ENCODE data around the gene EZR.
"Not testable (repeated sequence)": the region's sequence is repeated elsewhere in the genome, so short reads cannot be mapped to it uniquely, and the experiment has no call there.

EZR gene

DNA sequence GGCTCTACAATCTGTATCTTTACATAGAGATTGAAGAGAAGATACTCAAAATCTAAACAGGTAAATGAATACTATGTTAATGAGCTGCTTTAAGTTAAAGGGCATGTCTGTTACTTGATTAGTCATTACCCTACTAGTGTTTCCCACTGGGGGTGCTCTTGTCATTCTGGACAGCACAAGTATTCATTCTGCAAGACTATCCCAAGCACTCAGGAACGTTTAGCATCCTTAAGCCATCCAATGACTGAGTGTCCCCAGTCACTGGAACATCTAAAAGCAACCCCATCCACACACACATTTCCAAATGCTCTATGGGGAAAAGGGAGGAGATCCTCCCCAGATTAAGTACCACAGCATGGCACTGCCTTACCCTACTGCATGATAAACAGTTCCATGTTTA is 25.7 kb downstream of the EZR start:
- DNase-seq, result no peak

DNA sequence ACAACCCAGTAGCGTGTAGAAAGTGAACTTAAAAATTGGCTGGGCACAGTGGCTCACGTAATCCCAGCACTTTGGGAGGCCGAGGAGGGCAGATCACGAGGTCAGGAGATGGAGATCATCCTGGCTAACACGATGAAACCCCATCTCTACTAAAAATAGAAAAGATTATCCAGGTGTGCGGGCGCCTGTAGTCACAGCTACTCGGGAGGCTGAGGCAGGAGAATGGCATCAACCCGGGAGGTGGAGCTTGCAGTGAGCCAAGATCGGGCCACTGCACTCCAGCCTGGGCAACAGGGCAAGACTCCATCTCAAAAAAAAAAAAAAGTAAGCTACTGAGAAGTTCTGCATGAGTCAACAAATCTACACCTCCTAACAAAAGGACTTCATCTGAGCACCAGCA is 26.7 kb downstream of the EZR start:
- not testable (repeated sequence) for DNase-seq

DNA sequence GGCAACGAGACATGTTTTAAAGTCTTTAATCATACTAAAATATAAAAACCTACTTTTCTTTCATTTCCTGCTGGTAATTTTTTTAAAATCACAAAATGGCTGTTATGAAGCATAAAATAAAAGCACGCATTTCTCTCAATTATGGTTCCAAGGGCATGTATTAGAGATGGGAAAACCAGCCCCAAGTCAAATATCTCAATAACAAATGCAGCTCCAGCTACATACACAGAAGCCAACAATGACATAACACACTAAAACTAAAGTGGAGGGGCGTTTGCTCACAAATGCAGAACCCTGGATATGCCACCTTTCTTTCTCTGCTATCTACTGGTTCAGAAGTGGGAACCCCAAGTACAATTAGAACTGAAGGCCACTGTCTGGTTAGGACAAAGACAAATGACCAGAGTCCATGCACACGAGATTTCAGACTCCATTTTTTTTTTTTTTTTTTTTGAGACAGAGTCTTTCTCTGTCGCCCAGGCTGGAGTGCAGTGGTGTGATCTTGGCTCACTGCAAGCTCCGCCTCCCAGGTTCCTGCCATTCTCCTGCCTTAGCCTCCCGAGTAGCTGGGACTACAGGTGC is 27.8 kb downstream of the EZR start:
- DNase-seq, result no peak

DNA sequence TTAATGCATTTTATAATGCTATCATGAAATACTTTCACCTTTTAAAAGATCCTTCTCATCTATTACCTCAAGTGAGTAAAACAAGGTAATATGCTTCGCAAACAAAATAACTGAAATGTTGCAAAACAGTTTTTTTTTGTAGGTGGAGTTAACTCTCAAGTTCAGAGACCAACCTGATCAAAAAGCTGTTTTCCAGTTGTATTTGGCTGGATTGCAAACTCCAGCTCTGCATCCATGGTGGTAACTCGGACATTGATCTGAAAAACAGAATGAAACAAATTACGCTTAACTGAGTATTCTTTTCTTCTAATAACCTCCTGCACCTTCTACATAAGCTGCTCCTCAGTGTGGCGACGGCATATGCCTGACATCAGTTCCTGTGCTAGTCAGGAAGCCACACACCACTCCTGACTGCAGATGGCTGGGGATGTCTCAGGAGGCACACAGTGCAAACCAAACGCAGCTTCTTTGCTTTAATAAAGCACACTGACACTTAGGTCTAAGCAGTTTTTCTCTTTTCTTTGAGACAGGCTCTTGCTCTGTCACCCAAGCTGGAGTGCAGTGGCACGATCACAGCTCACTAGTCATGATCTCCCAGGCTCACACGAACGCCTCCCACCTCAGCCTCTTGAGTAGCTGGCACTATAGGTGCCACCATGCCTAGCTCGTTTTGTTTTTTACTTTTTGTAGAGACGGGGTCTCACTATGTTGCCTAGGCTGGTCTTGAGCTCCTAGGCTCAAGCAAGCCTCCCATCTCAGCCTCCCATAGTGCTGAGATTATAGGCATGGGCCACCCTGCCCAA is 29.9 kb downstream of the EZR start:
- no peak for DNase-seq

DNA sequence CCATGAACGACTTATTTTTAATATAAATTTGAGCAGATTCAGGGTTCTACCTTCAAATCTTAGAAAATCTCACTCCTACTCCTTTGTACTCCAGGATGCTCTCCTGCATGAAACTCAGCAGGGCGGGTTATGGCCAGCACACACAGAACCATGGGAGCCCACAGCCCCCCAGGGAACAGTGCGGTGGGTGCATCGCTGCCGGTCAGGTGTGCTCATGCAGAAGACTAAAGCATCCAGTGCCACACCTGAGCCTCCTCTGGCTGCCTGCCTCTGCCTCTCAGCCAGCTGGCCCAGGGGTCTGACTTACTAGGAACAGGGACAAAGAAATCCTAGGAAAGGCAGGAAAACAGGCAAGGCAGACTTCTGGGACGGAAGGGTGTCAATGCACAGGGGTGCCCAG is 31.8 kb downstream of the EZR start:
- DNase-seq, result no peak

DNA sequence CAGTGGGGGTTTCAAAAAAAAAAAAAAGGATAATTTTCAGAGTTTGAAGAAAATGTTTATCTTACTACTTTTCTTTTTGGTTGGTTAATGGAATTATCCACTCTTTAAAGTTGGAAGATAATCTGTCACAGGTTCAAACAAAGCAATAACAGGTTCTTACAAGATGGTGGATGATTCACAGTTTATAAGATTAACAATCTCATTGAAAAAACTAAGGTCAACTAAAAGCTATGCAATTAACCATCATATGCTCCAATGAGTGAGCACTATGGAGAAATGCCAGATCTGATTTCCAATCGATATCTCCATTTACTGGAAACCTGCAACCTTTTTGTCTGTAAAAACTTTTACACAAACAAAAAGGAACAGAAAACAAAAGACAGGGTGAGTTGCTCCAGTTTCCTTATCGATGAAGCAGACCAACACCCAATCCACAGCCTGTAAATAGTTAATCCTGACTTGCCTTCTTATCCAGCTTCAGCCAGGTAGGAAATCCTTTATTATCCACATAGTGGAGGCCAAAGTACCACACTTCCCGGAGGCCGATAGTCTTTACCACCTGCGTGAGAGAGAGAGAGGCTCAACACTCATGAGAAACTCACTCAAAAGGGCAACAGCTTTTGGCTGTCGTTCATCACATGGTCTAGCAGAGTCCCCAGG is 32.4 kb downstream of the EZR start:
- no peak for DNase-seq

DNA sequence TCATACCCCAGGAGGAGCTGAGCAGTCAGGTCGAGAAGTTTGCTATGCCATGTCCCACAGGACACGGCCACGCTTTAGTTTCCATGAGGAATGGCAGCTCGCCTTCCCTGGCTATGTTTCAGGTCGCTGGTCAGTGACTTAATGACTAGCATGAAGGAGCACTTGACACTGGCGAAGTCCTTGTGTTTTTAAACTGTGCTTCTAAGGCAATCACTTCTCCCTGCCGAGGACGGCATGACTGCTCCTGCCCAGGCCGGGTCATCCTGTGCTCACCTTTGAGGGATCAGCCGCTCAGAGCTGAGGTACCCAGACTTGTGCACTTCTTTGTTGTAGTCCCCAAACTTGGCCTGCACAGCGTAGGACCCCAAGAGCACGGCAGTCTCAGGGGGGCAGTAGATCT is 34.1 kb downstream of the EZR start:
- DNase-seq, result no peak

DNA sequence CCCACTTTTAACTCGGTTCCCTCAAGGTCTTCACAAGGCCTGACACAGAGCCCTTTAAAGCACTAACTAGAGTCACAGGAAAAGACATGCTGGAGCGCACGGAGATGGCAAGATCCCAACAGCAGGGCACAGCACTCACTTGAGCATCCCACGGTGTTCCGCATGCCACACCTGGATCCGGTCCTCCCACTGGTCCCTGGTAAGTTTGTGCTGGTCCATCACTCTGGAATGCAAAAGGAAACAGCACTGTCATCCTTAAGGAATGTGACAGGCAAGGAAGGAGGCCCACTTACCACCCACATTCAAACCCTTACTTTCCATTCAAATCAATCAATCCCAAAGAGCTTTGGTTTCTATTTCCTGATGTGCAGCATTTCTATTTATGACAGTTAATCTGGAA is 34.7 kb downstream of the EZR start:
- DNase-seq, result no peak

DNA sequence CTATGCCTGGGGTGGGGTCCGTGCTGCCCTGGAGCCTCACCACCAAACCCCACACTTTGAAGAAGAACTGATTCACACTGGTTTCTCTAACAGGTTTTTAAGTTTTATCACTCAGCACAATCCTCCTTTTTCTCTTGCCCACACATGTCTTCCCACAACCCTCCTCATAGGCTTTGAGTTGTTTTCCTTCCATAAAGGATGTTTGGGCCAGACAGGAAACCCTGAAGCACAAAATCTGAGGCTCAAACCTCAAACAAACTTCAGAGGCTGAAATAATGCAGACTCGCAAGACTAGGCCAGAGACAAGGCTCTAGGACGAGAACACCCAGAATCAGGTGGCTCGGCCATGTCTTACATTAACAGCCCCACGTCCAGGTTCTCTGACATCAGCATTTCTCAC is 35.3 kb downstream of the EZR start:
- DNase-seq, result no peak

DNA sequence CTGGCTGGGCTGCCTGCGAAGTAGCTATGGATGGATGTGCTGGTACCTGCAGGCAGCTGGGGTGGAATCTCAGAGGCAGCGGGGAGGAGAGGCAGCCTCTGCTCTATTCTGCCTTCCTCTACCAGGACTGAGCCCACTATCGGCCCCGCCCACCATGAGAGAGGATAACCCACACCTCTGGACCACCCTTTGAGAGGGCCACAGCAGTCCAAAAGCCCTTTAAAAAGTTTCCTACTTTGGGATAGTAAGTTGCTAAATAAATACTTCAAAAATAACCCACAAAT is 36.1 kb downstream of the EZR start:
- DNase-seq, result no peak

DNA sequence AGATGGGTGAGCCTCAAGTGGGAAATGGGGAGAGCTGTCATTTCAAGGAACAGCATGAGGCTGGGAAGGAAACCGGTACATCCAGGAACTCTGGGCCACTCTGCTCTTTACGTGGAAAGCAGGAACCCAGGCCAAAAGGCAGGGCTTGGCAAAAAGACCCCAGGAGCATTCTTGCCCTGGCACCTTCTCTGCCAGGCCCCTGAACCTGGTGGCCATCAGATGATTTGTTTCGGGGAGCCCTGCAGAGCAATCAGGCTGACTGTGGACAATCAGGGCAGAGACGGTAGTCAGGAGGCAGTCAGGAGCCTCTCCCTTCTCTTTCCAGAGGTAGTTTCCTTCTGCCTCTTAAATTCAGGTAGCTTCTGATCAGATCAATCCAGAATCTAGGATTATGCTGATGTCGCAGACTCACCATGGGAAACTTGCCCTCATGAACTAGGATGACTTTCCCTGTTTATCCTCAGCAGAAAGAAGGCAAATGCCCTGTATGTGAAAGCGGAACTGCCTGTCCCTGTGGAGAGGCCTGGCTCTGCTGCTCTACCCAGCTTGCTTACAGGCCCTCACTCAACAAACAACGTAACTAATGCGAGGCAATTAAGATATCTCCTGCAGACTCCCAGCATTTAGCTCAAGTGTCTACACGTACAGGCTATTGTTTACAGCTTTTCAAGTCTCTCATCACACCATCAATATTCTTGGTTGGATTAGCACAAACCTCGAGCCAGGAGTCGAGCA is 36.6 kb downstream of the EZR start:
- no peak for DNase-seq

DNA sequence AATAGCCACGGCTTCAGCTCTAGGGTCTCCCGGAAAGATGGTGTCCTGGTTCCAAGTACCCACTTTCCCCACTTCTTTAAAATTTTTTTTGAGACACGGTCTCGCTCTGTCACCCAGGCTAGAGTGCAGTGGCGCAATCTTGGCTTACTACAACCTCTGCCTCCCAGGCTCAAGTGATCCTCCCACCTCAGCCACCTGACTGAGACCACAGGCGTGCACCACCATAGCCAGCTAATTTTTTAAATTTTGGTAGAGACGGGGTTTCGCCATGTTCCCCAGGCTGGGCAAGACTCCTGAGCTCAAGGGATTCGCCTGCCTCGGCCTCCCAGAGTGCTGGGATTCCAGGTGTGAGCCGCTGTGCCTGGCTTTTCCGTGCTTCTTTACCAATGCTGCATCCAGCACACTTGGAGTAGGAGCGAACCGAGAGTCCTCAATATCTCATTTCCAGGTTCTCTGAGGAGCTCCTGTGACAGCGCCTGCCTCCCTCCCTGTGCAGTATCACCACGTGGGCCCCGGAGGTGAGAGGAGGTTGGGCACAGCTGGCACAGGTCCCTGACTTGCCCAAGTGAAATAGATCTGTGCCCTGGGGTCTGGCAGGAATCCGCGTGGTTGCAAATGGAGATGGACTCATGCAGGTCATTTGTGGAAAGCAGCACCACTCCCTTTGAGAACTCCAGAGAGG is 37.3 kb downstream of the EZR start:
- DNase-seq, result no peak

DNA sequence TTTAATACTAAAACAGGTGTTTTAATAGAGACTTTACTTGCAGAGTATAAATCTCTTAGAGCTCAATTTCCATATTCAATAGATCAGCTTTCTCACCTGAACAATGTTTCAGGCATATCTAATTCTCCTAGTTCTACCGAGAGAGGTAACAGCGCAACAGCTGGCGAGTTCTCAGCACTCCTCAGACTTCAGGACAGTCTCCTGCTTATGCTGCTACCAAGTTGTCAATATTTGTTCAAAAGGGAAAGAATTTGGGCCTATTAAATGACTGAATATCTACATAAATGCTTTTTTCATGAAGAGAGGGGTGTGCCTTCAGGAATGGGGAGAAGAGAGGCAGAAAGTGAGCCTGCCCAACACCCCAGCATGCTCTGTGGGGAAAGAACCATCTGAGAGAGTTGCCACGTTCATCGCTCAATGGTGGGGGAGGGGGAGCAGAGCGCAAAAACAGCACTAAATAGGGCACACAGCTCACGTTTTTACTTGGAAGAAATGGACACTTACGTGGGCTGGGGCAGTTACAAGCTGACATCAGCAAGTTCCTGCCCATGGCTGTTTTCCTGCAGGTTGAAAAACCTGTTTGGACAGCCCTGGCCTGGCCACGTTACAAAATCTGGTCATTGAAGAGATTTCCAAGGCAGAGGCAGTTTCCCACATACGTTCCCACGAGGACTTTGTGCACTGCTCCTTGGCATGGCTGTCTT is 38.0 kb downstream of the EZR start:
- no peak for DNase-seq

DNA sequence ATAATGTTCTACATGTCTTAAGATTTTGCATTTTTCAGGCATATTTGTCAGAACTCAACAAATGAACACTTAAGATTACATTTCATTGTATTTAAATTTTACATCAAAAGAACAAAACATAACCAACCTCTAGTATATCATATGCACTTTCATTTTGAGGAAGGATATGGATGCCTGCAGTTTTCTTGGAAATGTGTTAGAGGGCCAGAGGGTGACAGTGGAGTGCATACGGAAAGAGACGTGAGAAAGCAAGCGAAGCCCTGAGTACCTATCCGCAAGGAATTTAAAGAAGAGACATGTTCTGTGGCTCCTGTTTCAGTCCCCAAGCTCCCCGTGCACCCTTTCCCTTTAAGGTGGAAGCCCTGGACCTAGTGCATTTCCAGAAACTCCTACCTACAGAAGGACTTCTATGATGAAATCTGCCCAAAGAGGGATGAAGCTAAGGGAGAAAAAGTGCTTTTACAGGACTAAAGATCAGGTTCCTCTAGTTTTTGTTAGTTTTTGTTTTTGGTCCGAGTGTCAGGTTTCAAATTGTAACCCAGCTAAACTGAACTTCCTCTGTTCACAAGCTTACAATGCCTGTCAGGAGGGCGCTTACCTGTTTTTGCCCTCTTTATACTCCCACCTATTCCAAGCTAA is 38.8 kb downstream of the EZR start:
- no peak for DNase-seq

DNA sequence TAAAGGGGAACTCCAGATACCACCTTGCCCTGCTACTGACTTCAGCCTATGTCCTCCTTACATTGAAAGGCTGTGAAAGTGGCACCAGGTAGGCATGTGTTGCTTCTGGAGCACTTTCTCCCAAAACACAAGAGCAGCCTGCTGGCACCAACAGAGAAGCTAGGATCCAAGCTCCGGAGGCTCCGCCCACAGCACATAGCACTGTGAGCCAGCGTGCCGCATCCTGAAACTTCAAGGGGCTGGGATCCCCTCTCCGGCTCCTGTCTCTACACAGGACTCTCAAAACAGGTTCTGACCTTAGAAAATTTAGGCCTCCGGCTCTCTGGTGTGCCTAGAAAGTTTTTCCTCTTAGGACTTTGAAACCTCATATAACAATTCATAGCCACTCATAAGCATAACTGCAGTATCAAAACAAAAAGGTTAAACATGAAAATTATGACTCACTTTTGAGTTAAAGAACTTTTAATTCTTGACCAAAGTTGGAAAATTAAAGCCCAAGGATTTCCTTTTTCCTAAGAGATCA is 41.1 kb downstream of the EZR start:
- no peak for DNase-seq

DNA sequence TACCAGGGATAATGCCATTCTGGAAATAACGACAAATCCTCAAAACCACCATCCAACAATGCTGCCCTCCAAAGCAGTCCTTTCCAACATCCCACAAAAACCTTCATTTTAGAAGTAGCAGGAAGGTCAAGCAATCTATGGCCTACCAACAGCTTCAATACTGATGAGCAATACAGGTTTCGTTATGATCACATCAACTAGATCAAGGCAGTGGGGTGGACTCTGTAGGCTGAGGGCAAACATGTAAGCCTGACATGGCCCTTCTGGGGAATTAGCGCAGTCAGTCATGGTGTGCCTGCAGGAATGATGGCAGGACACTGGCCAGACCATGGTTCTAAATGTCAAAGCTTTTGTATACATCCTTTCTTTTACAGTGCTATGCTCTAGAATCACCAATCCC is 41.7 kb downstream of the EZR start:
- DNase-seq, result no peak

DNA sequence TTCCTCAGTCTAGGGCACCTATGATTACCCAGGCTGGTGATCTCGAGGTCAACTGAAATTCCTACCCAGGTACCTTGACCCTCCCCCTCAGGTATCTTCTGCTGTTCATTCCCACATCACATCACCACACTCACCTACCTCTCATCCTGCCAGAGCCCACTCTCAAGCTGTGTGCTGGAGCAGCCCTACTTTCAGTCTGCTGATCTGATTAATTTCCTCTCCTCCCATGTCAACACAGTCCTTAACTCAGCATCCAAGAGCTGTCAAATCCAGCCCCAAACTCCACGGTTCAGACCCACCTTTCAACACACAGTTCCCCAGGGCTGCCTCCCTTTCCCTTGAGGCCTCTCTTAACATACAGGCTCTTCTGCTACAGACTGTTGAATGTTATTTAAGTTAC is 42.4 kb downstream of the EZR start:
- no peak for DNase-seq

DNA sequence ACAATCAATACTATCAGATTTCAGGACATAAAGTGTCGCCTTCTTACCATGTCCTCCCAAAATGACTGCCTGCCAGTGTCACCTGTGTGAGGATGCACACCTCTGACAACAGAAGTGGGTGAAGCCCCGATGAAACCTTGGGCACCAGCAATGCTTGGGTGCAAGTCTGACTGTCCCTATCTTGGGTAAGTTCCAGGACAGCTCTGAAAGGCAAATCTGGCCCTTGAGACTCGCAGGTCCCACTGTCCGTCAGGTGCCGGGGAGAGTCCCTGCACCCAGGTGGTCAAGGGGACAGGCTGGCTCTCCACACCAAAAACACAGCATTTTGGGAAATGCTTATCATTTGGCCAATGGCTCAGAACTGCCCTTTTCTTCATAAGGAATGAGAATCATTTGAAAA is 43.3 kb downstream of the EZR start:
- DNase-seq, result no peak

DNA sequence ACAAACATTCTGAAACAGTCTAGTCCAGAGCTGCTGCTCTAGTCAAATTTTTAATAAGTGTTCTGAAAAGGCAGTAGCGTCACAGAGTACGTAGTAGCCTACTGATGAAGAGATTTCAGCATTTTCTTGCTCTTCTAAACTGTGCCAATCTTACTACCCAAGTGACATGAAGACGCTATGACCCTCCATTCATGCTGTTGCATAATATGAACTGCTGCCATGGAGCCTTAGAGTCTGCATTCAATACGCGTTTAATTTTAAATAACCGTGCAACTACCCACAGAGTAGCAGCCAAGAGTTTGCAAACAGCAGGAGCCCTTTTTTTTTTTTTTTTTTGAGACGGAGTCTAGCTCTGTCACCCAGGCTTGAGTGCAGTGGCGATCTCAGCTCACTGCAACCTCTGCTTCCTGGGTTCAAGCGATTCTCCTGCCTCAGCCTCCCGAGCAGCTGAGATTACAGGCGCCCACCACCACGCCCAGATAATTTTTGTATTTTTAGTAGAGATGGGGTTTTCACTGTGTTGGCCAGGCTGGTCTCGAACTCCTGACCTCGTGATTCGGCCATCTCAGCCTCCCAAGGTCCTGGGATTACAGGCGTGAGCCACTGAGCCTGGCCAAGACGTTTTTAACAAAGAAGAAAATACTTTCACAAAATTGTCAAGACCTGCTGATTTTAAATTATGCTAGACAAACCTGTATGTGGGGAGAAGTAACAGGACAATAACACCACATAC is 44.3 kb downstream of the EZR start:
- no peak for DNase-seq

DNA sequence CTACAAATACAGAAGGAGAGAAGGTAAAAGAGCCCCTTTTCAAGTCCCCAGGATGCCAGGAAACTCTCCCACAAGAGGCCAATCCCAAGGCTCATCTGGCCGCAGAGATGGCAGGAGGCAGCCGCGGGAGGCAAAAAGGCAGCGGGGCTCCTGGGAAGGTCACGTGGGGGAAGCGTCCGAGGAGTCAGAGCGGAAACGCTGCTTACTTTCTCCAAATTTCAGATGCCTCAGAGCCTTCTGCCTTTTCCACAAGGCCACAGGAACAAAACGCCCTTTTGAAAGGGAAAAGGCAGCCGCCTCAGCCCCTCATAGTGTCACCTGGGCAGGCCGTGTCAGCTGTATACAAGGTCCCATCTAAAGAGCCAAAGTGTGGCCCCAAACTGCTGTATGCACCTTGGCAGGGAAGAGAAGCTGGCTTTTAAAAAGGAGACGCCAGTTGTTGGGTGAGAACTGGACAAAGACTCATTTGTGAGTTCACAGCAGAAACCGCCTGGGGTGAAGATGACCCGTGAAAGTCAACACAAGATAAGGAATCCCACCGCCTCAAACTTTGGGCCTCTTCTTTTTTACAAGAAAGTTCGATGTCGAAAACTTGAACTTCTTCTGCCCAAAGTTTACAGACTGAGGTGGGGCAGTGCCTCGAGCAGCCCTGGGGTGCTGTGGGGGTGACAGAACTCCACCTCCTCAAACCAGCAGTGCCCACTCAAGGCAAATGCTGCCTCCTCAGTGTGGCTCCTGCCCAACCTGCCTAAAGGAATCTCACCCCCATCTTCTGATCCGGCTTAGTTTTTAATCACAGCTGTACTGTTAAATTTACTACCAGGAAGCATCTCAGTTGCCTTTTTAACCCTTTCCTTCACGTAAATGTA is 45.4 kb downstream of the EZR start:
- no peak for DNase-seq
